Right lobe of liver (tissue), 4 donors: ENCODE results near the gene YJU2.
A peak's percentile ranks its signal among the peaks of the same experiment; 100 is the strongest.

Experiments
- CTCF ChIP-seq, 4 donors: fragments of 200-600 bp in 3 of 4; fragments of 450-650 bp in 1 of 4; IDR thresholded peaks; one replicate each; pipeline versions ENCODE4 v1.5.1 to v1.8.0; 2016 to 2022; ENCODE audit warnings: antibody characterized with exemption in 4 of 4, mild to moderate bottlenecking in 2 of 4
- POLR2A ChIP-seq: fragments of 450-650 bp; IDR thresholded peaks from one replicate; pipeline ENCODE4 v1.6.1; 2017; ENCODE audit warnings: antibody characterized with exemption, mild to moderate bottlenecking
- donor health status: DM: no; HTN: no; CAD: no.
- donor health status: DM: no; HTN: no; CAD: no.
- donor health status: DM: no; HTN: yes; CAD: no.

GRCh38 chr19:4246767-4247593 is at the start of gene YJU2:
- TF ChIP-seq CTCF (IDR thresholded peaks at IDR 0.05) (peak; percentile 24 to 38 (median 30)), POLR2A (peak; percentile 51)
